ENCODE data around the gene TEX10. TPM values are rescaled to one million over a fixed set of nuclear protein-coding genes. Genes with fewer than 3 reads are reported as not detected.

TEX10 gene
- total and polyA plus RNA-seq, 9 of the 15 experiments (the other 6 are each of a cell fraction or from before 2014, with no cell fraction given), result 27.8 to 60.0 (median 47.9) TPM

- TF ChIP-seq ZBTB2 (IDR thresholded peaks at IDR 0.05) (peak; percentile 42; the same call in 1 of the 2 replicates), ASH1L (IDR thresholded peaks at IDR 0.05; ENCODE audit: borderline replicate concordance, low read depth, partially characterized antibody) (peak; percentile 16), ZNF408 (CRISPR knock-in tag; IDR thresholded peaks at IDR 0.05; ENCODE audit: low read depth) (no peak), RBM22 (IDR thresholded peaks at IDR 0.05; ENCODE audit: low read depth, low read length, poor library complexity, severe bottlenecking) (peak; percentile 55), ZNF639 (CRISPR knock-in tag; conservative IDR thresholded peaks at IDR 0.05 in 1 of 2, IDR thresholded peaks at IDR 0.05 in 1 of 2) (no peak), THRA (IDR thresholded peaks at IDR 0.05) (no peak), ZNF165 (CRISPR knock-in tag; IDR thresholded peaks at IDR 0.05; ENCODE audit: borderline replicate concordance) (no peak), ZNF699 (CRISPR knock-in tag; IDR thresholded peaks at IDR 0.05; ENCODE audit: insufficient replicate concordance) (no peak), ZNF274 (IDR thresholded peaks at IDR 0.05; ENCODE audit: borderline replicate concordance, low read depth, low read length) (no peak), HNRNPL (IDR thresholded peaks at IDR 0.05; ENCODE audit: low read depth, low read length) (no peak), HCFC1 (IDR thresholded peaks at IDR 0.05; ENCODE audit: low read depth, low read length) (peak; percentile 40; the same call in 1 of the 2 replicates), GATA2 (CRISPR knock-in tag; IDR thresholded peaks at IDR 0.05) (no peak; the same call in 1 of the 2 replicates), NFIC (IDR thresholded peaks at IDR 0.05) (no peak), NR2F6 (CRISPR knock-in tag; IDR thresholded peaks at IDR 0.05) (no peak), ETS1 (conservative IDR thresholded peaks at IDR 0.05; ENCODE audit: control insufficient read depth, low read depth, low read length) (0 out of 2 replicates have a peak, but pooled peaks have one; percentile 78), THAP12 (CRISPR knock-in tag; IDR thresholded peaks at IDR 0.05) (no peak; the same call in 1 of the 2 replicates), ZBTB26 (CRISPR knock-in tag; IDR thresholded peaks at IDR 0.05) (no peak)
Measured at GRCh38 chr9:100352727-100353505, at the start of gene TEX10 (continued).
